GM12891 (cell line): ENCODE results near the gene ERAS. TPM values are rescaled to one million over a fixed set of nuclear protein-coding genes. Genes with fewer than 3 reads are reported as not detected.

Experiments
- DNase-seq: peaks from one replicate; pipeline ENCODE4 v3.0.0; 2011; ENCODE audit warnings: low spot score; ENCODE audit not compliant: insufficient read length
- FAIRE-seq: peaks from 2 replicates; lab custom pipeline; 2011; peaks lifted over from hg19 to GRCh38; lab: Jason Lieb, UNC
- PAX5 ChIP-seq: IDR thresholded peaks from 2 replicates; pipeline ENCODE4 v1.6.1; 2011; ENCODE audit warnings: low read length, moderate library complexity, mild to moderate bottlenecking; ENCODE audit not compliant: insufficient read depth, severe bottlenecking
- POLR2A ChIP-seq: IDR thresholded peaks from 2 replicates; pipeline ENCODE4 v1.6.1; 2011; ENCODE audit warnings: low read depth, low read length, control low read depth
- POLR2AphosphoS5 ChIP-seq: IDR thresholded peaks from 2 replicates; pipeline ENCODE4 v1.6.1; 2011; ENCODE audit warnings: low read depth, low read length, control low read depth
- POU2F2 ChIP-seq: IDR thresholded peaks from 2 replicates; pipeline ENCODE4 v1.6.1; 2011; ENCODE audit warnings: low read depth, mild to moderate bottlenecking, control low read depth, low read length, moderate library complexity
- SPI1 ChIP-seq: IDR thresholded peaks from 2 replicates; pipeline ENCODE4 v1.6.1; 2011; ENCODE audit warnings: low read depth, low read length, control low read depth
- TAF1 ChIP-seq: IDR thresholded peaks from 2 replicates; pipeline ENCODE4 v1.6.1; 2011; ENCODE audit warnings: low read depth, low read length, control low read depth
- polyA plus RNA-seq: library from polyadenylated mRNA; unstranded; fragments of >200 nt; gene quantifications from one replicate; pipeline ENCODE4 v1.2.1, GENCODE V29; 2012; ENCODE audit warnings: low read depth, missing spikeins, inconsistent platforms; ENCODE audit not compliant: missing spikeins

Gene ERAS, protein sequence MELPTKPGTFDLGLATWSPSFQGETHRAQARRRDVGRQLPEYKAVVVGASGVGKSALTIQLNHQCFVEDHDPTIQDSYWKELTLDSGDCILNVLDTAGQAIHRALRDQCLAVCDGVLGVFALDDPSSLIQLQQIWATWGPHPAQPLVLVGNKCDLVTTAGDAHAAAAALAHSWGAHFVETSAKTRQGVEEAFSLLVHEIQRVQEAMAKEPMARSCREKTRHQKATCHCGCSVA
- 0.06 TPM for polyA plus RNA-seq

DNA sequence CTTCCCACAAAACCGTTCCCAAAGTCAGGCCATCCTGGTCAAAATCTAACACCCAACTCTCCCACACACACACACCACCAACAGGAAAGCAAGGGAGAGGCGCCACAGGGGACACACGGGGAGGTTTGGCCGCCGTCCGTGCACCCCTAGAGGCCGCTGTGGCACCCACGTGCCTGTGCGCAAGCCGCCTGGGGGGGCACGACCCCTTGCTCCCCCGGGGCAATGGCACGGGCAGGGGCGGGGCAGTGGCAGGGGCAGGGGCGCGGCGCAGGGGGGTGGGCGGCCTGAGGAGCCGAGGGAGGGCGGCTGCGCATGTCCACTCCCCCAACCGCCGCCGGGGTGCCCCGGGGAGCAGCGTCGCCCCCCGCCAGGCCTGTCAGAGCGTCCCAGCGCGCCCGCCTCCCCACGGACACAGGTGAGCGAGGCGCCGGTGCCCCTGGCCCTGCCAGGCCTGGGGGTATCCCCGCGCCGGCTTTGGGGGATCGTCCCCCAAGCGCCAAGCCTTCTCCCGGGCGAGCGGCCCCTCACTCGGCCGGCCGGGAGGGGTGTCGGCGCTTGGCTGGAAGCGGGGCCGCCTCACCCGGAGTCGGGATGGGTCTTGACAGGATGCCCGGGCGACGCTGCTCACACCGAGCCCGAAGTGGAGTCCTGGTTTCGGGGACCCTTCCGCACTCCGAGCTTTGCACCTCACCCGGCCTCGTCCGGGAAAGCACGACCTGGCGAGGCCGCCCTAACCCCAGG lies at the start of gene ERAS:
Gene ERAS, plus strand, starts transcription at position 379 of the 741 bp plus-strand sequence. CDS start 2,611 bp downstream, outside the sequence.
- no peak for TF ChIP-seq POU2F2
- TF ChIP-seq PAX5 = no peak
- no peak for TF ChIP-seq TAF1
- TF ChIP-seq SPI1 = no peak
- no peak for TF ChIP-seq POLR2A
- TF ChIP-seq POLR2AphosphoS5 = no peak
- FAIRE-seq (peak; percentile 88), DNase-seq (peak; percentile 42)

DNA sequence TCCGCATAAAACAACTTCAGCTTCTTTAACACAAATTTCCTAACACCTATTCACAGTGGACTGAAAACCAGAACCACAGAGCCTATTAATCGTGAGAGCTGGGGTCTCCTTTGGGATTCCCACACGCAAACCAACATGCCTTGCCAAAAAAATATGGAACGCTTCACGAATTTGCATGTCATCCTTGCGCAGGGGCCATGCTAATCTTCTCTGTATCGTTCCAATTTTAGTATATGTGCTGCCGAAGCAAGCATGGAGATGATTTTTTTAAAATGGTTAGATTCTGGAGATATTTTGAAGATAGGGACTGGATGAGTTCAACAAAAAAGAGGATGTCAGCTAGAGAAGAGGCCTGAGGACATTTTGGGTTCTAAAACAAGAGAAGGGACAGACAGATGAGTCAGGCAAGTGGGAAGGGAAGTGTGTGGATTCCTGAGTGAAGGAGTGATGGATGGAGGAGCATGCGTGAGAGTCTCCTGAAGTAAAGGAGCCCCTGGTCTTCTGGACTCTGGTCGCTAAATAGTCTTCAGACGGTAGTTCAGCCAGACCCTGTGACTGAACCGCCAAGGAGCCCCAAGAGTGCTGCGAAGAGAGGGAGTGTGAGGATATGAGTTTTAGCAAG lies 49.4 kb upstream of the ERAS start:
- FAIRE-seq (peak; percentile 43), DNase-seq (no peak)
- TF ChIP-seq SPI1 (no peak), TAF1 (no peak), POLR2AphosphoS5 (no peak), POU2F2 (no peak), POLR2A (no peak), PAX5 (no peak)

DNA sequence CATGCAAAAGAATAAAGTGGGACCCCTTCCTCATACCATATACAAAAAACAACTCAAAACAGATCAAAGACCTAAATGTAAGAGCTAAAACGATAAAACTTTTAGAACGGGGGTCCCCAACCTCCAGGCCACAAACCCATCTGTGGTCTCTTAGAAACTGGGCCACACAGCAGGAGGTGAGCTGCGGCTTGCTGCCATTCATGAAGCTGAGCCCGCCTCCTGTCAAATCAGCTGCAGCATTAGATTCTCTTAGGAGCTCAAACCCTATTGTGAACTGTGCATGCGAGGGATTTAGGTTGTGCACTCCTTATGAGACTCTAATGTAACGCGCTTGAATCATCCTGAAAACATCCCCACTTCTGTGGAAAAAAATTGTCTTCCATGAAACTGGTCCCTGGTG lies 46.9 kb upstream of the ERAS start:
- DNase-seq (no peak), FAIRE-seq (no peak)
- TF ChIP-seq TAF1 (no peak), SPI1 (no peak), PAX5 (no peak), POLR2A (no peak), POLR2AphosphoS5 (no peak), POU2F2 (no peak)

DNA sequence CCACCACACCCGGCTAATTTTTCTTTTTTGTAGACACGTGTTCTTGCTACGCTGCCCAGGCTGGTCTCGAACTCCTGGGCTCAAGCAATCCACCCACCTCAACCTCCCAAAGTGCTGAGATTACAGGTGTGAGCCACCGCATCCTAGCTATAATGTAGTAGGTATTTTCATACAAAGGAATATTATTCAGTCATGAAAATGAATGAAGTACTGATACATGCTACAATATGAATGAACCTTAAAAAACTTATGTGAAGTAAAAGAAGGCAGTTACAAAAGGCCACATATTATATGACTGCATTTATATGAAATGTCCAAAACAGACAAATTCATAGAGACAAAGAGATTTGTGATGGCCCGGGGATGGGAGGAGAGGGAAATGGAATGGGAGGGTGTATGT lies 44.6 kb upstream of the ERAS start:
- FAIRE-seq = no peak
- DNase-seq = no peak
- TF ChIP-seq PAX5 = no peak
- no peak for TF ChIP-seq TAF1

DNA sequence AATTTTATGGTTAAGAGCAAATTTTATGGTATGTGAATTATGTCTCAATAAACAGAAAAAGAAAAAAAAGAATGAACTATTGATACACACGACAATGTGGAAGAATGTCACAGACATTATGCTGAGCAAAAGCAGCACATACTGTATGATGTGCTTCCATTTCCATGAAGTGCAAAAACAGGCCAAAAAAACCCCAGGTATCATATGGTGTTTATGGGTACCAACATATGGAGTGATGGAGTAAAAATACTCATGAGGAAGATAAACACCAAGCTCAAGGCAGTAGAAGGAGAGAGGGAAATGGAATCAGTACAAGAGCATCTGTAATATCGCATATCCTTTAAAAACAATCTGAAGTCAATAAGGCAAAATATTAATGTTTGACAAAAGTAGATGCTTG lies 44.1 kb upstream of the ERAS start:
- no peak for FAIRE-seq
- DNase-seq = no peak
- TF ChIP-seq SPI1 (no peak), POLR2AphosphoS5 (no peak), PAX5 (no peak), POLR2A (no peak), POU2F2 (no peak), TAF1 (no peak)

DNA sequence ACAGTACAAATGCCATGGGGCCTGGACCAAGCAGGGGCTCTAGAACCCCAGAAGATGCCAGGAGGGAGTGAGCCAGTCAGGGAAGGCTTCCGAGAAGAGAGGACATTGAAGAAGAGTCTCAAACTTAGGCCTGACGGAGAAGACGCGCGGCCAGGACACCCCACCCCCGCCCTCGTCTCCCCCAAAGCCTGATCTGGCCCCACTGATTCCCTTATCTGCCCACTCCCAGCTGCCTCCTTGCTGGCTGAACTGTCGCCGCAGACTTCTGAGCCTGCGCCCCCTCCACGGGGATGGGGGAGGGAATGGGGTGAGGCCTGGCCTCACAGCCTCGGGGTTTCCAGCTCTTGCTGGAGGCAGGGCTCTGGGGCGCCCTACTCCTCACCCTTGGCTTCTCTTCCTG lies 43.5 kb upstream of the ERAS start:
- DNase-seq (no peak), FAIRE-seq (no peak)
- TF ChIP-seq POLR2AphosphoS5 = no peak

DNA sequence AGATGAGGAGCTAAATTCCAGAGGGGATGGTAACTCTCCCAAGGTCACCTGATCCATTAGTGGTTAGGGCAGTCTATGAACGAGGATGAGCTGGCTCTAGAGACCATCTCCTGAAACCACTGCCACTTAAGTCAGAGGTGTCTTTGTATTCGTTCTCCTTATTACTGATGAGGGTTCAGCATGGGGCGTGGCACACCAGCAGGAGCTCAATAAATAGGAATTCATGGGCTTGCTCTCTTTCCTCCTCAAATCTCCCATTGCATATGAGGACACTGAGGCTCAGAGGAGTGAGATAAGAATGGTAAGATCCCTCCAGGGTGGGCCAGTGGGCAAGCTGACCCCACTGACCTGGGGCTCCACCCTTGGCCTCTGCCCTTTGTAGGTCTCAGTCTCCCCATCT lies 41.6 kb upstream of the ERAS start:
- no peak for TF ChIP-seq POU2F2
- no peak for TF ChIP-seq SPI1
- no peak for TF ChIP-seq POLR2A
- no peak for TF ChIP-seq POLR2AphosphoS5
- no peak for TF ChIP-seq TAF1
- TF ChIP-seq PAX5 = no peak
- DNase-seq = no peak
- no peak for FAIRE-seq

DNA sequence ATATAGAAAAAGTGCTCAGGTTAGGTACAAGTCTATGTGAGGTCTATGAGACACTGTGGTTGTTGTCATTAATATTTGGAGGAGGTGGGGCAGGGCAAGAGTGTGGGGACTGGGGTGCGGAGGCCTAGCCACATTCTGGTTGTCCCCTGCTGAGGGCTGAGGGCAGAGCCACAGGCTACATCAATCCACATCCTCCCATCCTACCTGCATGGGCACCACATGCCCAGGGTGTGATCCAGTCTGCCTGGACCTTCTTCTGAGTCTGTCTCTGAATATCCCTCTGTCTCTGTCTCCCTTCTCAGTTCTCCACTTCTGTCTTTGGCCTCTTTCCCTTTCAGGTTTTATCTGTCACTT lies 41.1 kb upstream of the ERAS start:
- FAIRE-seq (no peak), DNase-seq (no peak)
- TF ChIP-seq TAF1 (no peak), POLR2AphosphoS5 (no peak), SPI1 (no peak), POLR2A (no peak), POU2F2 (no peak), PAX5 (no peak)

DNA sequence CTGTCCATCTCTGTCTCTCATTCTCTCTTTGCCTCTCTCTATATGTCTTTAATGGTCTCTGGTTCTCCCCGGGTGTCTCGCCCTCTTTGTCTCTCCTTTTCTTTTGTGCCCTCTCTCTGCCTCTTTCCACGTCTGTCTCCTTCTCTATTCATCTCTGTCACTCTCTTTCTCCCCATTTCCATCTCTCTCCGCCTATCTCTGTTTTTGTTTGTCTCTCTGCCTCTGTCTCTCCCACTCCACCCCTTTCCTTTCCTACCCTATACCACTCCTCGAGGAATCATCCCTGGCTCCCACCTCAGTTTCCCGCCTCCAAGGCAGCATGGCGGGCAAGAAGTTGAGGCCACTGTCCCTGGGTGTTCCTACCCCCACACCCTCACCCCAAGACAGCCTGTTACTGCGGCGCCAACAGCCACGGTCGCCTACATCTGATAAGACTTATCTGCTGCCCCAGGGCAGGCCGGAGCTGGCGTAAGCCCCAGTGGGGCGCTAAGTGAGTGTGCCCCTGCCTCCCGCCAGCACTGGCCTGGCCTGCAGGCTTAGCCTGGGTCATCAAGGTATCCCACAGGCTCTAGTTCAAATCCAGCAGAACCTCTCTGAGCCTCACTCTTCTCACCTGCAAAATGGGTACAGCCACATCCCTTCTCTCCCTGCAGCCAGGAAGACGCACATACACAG lies 40.6 kb upstream of the ERAS start:
- no peak for DNase-seq
- FAIRE-seq = no peak
- TF ChIP-seq POLR2A (no peak), SPI1 (no peak), PAX5 (no peak), TAF1 (no peak), POU2F2 (no peak), POLR2AphosphoS5 (no peak)
